ENCODE results near the gene OPCML. TPM values are rescaled to one million over a fixed set of nuclear protein-coding genes. Genes with fewer than 3 reads are reported as not detected.

Gene OPCML
- total and polyA plus RNA-seq, 2 experiments from 2014 or later: 1.2 to 4.4 TPM

DNA sequence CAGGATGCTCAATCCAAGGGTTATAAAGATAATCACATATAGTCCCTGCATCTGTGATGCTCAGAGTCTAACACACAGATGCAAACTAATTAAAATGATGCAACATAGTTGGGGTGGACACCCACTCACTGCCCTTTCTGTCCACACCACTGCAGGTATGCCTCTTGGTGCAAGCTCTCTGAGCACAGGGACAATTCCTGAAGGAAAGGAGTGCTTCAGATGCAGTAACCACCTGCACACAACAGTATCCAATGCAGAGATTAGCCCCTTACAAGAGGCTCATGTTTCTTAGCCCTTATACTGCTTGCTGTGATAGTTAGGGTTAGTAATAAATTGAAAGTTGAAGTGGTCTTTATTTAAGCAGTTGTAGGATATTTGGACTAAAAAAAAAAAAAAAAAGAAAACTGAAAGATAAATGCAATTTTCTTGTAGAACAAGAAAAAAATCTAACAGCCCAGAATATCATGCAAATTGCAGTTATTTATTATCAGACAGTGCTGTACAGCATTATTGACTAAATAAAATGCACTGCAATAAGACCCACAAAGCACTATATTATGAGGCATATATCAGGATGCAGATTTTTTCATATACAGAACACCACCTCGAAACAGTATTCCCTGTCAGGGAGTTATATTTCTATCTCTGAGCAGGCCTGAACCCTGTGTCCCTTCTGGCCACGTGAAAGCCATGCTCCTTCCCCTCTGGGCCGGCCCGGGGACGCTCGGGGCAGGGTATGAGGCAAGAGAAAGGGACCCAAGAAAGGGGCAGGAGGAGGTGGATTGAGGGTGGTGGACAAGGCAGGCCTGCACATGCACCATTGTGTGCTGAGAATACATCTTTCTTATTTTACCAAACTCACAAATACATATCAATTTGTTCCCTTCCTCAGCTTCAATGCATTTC lies 260.2 kb downstream of the OPCML start (continued):
- TF ChIP-seq, protein P1, sequence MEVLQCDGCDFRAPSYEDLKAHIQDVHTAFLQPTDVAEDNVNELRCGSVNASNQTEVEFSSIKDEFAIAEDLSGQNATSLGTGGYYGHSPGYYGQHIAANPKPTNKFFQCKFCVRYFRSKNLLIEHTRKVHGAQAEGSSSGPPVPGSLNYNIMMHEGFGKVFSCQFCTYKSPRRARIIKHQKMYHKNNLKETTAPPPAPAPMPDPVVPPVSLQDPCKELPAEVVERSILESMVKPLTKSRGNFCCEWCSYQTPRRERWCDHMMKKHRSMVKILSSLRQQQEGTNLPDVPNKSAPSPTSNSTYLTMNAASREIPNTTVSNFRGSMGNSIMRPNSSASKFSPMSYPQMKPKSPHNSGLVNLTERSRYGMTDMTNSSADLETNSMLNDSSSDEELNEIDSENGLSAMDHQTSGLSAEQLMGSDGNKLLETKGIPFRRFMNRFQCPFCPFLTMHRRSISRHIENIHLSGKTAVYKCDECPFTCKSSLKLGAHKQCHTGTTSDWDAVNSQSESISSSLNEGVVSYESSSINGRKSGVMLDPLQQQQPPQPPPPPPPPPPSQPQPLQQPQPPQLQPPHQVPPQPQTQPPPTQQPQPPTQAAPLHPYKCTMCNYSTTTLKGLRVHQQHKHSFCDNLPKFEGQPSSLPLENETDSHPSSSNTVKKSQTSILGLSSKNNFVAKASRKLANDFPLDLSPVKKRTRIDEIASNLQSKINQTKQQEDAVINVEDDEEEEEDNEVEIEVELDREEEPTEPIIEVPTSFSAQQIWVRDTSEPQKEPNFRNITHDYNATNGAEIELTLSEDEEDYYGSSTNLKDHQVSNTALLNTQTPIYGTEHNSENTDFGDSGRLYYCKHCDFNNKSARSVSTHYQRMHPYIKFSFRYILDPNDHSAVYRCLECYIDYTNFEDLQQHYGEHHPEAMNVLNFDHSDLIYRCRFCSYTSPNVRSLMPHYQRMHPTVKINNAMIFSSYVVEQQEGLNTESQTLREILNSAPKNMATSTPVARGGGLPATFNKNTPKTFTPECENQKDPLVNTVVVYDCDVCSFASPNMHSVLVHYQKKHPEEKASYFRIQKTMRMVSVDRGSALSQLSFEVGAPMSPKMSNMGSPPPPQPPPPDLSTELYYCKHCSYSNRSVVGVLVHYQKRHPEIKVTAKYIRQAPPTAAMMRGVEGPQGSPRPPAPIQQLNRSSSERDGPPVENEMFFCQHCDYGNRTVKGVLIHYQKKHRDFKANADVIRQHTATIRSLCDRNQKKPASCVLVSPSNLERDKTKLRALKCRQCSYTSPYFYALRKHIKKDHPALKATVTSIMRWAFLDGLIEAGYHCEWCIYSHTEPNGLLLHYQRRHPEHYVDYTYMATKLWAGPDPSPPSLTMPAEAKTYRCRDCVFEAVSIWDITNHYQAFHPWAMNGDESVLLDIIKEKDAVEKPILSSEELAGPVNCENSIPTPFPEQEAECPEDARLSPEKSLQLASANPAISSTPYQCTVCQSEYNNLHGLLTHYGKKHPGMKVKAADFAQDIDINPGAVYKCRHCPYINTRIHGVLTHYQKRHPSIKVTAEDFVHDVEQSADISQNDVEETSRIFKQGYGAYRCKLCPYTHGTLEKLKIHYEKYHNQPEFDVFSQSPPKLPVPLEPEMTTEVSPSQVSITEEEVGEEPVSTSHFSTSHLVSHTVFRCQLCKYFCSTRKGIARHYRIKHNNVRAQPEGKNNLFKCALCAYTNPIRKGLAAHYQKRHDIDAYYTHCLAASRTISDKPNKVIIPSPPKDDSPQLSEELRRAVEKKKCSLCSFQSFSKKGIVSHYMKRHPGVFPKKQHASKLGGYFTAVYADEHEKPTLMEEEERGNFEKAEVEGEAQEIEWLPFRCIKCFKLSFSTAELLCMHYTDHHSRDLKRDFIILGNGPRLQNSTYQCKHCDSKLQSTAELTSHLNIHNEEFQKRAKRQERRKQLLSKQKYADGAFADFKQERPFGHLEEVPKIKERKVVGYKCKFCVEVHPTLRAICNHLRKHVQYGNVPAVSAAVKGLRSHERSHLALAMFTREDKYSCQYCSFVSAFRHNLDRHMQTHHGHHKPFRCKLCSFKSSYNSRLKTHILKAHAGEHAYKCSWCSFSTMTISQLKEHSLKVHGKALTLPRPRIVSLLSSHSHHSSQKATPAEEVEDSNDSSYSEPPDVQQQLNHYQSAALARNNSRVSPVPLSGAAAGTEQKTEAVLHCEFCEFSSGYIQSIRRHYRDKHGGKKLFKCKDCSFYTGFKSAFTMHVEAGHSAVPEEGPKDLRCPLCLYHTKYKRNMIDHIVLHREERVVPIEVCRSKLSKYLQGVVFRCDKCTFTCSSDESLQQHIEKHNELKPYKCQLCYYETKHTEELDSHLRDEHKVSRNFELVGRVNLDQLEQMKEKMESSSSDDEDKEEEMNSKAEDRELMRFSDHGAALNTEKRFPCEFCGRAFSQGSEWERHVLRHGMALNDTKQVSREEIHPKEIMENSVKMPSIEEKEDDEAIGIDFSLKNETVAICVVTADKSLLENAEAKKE (CRISPR knock-in tag; IDR thresholded peaks at IDR 0.05): no peak
- TF ChIP-seq EZH2 (IDR thresholded peaks at IDR 0.05; ENCODE audit: low read depth, unreplicated experiment) (no peak), JUNB (IDR thresholded peaks at IDR 0.05; ENCODE audit: unreplicated experiment) (no peak)
- TF ChIP-seq, protein P2, sequence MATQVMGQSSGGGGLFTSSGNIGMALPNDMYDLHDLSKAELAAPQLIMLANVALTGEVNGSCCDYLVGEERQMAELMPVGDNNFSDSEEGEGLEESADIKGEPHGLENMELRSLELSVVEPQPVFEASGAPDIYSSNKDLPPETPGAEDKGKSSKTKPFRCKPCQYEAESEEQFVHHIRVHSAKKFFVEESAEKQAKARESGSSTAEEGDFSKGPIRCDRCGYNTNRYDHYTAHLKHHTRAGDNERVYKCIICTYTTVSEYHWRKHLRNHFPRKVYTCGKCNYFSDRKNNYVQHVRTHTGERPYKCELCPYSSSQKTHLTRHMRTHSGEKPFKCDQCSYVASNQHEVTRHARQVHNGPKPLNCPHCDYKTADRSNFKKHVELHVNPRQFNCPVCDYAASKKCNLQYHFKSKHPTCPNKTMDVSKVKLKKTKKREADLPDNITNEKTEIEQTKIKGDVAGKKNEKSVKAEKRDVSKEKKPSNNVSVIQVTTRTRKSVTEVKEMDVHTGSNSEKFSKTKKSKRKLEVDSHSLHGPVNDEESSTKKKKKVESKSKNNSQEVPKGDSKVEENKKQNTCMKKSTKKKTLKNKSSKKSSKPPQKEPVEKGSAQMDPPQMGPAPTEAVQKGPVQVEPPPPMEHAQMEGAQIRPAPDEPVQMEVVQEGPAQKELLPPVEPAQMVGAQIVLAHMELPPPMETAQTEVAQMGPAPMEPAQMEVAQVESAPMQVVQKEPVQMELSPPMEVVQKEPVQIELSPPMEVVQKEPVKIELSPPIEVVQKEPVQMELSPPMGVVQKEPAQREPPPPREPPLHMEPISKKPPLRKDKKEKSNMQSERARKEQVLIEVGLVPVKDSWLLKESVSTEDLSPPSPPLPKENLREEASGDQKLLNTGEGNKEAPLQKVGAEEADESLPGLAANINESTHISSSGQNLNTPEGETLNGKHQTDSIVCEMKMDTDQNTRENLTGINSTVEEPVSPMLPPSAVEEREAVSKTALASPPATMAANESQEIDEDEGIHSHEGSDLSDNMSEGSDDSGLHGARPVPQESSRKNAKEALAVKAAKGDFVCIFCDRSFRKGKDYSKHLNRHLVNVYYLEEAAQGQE (IDR thresholded peaks at IDR 0.05; ENCODE audit: unreplicated experiment): no peak

All from GM23338 (cell line).